ENCODE data around the gene FBXO45. TPM values are rescaled to one million over a fixed set of nuclear protein-coding genes. Genes with fewer than 3 reads are reported as not detected.

Gene FBXO45
- total RNA-seq, 1 donor from 2014 or later: 23.1 TPM

DNA sequence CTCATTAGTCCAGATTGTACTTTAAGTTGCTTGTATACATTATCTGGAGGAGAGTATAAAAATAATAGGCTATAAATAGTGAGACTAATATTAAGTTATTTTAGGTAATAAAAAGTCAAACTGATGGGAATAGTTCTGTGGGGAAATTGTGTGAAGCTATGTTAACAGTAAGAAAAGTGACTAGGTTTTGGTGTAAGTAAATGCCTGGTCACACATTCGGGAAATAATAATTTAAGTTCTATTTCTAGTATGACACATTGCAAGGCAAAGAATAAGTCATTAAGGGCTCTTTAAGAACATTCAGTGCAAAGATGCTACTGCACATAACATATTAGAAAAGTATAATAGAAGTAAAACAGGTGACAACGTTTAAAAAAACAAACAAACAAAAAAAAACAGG is 52.2 kb downstream of the FBXO45 start:
- H3K4me3 ChIP-seq: no peak overlapping the region
- peaks cover 33% of the 10 kb centered on the region for H3K4me1 Mint-ChIP-seq
- no peak overlapping the region for H3K4me3 Mint-ChIP-seq
- H3K4me1 ChIP-seq: peaks cover 37% of the 10 kb centered on the region
- no peak for DNase-seq (ENCODE audit: low spot score)
- no peaks in the 10 kb centered on the region for H3K36me3 ChIP-seq
- peaks cover 3% of the 10 kb centered on the region for H3K27me3 Mint-ChIP-seq (ENCODE audit: insufficient read depth, low read depth)
- H4K20me1 ChIP-seq (ENCODE audit: low read depth): no peaks in the 10 kb centered on the region
- no peak overlapping the region for H3K27ac ChIP-seq
- H3K9ac ChIP-seq: no peak overlapping the region
- H3K27me3 ChIP-seq: no peaks in the 10 kb centered on the region
- H3F3A ChIP-seq (ENCODE audit: low read depth): peaks cover 28% of the 10 kb centered on the region
- no peak for TF ChIP-seq EZH2 (IDR thresholded peaks at IDR 0.05)
- TF ChIP-seq, protein P1, sequence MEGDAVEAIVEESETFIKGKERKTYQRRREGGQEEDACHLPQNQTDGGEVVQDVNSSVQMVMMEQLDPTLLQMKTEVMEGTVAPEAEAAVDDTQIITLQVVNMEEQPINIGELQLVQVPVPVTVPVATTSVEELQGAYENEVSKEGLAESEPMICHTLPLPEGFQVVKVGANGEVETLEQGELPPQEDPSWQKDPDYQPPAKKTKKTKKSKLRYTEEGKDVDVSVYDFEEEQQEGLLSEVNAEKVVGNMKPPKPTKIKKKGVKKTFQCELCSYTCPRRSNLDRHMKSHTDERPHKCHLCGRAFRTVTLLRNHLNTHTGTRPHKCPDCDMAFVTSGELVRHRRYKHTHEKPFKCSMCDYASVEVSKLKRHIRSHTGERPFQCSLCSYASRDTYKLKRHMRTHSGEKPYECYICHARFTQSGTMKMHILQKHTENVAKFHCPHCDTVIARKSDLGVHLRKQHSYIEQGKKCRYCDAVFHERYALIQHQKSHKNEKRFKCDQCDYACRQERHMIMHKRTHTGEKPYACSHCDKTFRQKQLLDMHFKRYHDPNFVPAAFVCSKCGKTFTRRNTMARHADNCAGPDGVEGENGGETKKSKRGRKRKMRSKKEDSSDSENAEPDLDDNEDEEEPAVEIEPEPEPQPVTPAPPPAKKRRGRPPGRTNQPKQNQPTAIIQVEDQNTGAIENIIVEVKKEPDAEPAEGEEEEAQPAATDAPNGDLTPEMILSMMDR (IDR thresholded peaks at IDR 0.05): no peak
- TF ChIP-seq EZH2phosphoT487 (IDR thresholded peaks at IDR 0.05): no peak
- H3K9me3 ChIP-seq (ENCODE audit: low read depth): no peaks in the 10 kb centered on the region
- no peaks in the 10 kb centered on the region for H3K36me3 Mint-ChIP-seq
- no peak overlapping the region for H2AFZ ChIP-seq (replicated peaks)
- H3K27ac Mint-ChIP-seq: peak overlapping the region; percentile 94
- H3K4me2 ChIP-seq: no peak overlapping the region
- no peaks in the 10 kb centered on the region for H3K79me2 ChIP-seq (ENCODE audit: low read depth)
- no peaks in the 10 kb centered on the region for H3K9me3 Mint-ChIP-seq

- no peaks in the 10 kb centered on the region for H3K9me3 Mint-ChIP-seq
- H3K4me3 Mint-ChIP-seq: no peak overlapping the region
Measured at GRCh38 chr3:196621611-196622010, 53.2 kb downstream of the FBXO45 start.

DNA sequence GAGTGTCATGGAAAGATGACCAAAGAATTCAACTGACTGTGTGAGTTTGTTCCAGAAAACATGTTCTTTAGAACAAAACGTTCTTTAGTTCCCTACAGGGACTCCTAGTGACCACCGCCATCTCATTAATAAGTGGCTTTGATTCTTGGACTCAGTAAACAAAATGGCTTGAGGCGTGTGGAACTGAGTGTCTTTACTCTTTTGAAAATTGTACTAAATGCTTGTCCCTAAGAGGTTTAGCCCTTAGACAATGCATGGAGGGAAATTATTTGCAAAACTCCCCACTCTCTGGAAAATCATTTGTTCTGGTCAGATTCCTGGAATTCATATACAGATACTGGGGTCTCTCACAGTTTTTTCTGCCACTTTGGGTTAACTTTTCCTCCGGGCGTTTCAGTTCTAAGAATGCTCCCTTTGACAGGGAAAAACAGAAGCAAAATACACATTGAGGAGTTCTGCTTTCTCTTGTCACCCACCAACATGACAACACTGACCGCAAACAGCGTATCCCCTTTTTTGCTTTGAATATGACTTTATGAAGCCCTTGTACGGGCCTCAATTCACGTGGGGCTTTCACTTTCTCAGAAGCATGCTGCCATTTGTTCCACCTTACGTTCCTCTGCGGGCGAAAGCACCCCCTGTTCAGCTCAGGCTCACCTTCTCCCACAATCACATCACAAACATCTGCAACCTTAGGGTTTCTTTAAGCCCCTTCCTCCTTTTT is 55.8 kb downstream of the FBXO45 start:
- TF ChIP-seq, protein P1 (IDR thresholded peaks at IDR 0.05): no peak
- TF ChIP-seq EZH2phosphoT487 (IDR thresholded peaks at IDR 0.05) (no peak), EZH2 (IDR thresholded peaks at IDR 0.05) (no peak)
- Histone ChIP-seq H3K9me3 (ENCODE audit: low read depth) (no peaks in the 10 kb centered on the region), H3K27me3 (no peaks in the 10 kb centered on the region), H3K36me3 (no peaks in the 10 kb centered on the region), H4K20me1 (ENCODE audit: low read depth) (no peaks in the 10 kb centered on the region), H3K79me2 (ENCODE audit: low read depth) (no peaks in the 10 kb centered on the region), H3K4me3 (no peak overlapping the region), H2AFZ (replicated peaks) (peak overlapping the region; percentile 44), H3F3A (ENCODE audit: low read depth) (peaks cover 22% of the 10 kb centered on the region), H3K27ac (no peak overlapping the region), H3K4me1 (peaks cover 38% of the 10 kb centered on the region), H3K4me2 (no peak overlapping the region), H3K9ac (no peak overlapping the region)
- Mint-ChIP-seq H3K9me3 (no peaks in the 10 kb centered on the region), H3K4me3 (no peak overlapping the region), H3K27ac (peak overlapping the region; percentile 22), H3K27me3 (ENCODE audit: insufficient read depth, low read depth) (peaks cover 7% of the 10 kb centered on the region), H3K36me3 (no peaks in the 10 kb centered on the region), H3K4me1 (peaks cover 39% of the 10 kb centered on the region)
- no peak for DNase-seq (ENCODE audit: low spot score)

More at GRCh38 chr3:196621611-196622010, 53.2 kb downstream of the FBXO45 start:
- peaks cover 33% of the 10 kb centered on the region for H3K4me1 Mint-ChIP-seq
- no peaks in the 10 kb centered on the region for H3K36me3 Mint-ChIP-seq
- peaks cover 28% of the 10 kb centered on the region for H3F3A ChIP-seq (ENCODE audit: low read depth)
- no peak overlapping the region for H3K4me3 ChIP-seq
- no peak overlapping the region for H2AFZ ChIP-seq (replicated peaks)
- no peak overlapping the region for H3K27ac ChIP-seq
- no peak overlapping the region for H3K9ac ChIP-seq
- no peak for DNase-seq (ENCODE audit: low spot score)
- H3K27ac Mint-ChIP-seq: peak overlapping the region; percentile 53
- H3K36me3 ChIP-seq: no peaks in the 10 kb centered on the region
- no peaks in the 10 kb centered on the region for H3K9me3 ChIP-seq (ENCODE audit: low read depth)
- no peaks in the 10 kb centered on the region for H3K79me2 ChIP-seq (ENCODE audit: low read depth)
- H3K27me3 ChIP-seq: no peaks in the 10 kb centered on the region
- H3K4me2 ChIP-seq: no peak overlapping the region
- no peak for TF ChIP-seq EZH2phosphoT487 (IDR thresholded peaks at IDR 0.05)
- no peak for TF ChIP-seq EZH2 (IDR thresholded peaks at IDR 0.05)
- TF ChIP-seq, protein P1 (IDR thresholded peaks at IDR 0.05): no peak
- no peaks in the 10 kb centered on the region for H4K20me1 ChIP-seq (ENCODE audit: low read depth)
- peaks cover 37% of the 10 kb centered on the region for H3K4me1 ChIP-seq
- peaks cover 3% of the 10 kb centered on the region for H3K27me3 Mint-ChIP-seq (ENCODE audit: insufficient read depth, low read depth)
